PC-3 (cell line): ENCODE results near the gene CAMK2N2. TPM values are rescaled to one million over a fixed set of nuclear protein-coding genes. Genes with fewer than 3 reads are reported as not detected.

Source experiments
- ATAC-seq: fragments of 200-7000 bp; cut with Tn5 transposase; 2 replicates; pipeline ENCODE4 v1.9.1; 2020; ENCODE audit warnings: mild to moderate bottlenecking, moderate library complexity
- BruUV-seq: library from RNA; stranded (reverse); fragments of 400-500 nt; replicated peaks from 2 replicates; lab custom pipeline; 2021; lab: Mats Ljungman, UMichigan
- CTCF ChIA-PET: fragments of 300-600 bp; sonication (Branson Sonifier 250); formaldehyde crosslinking; loops from one replicate; lab custom pipeline; 2022; ENCODE audit warnings: antibody characterized with exemption; lab: Charles Lee
- POLR2A ChIA-PET: fragments of 300-600 bp; sonication (Branson Sonifier 250); formaldehyde crosslinking; loops from one replicate; lab custom pipeline; 2022; ENCODE audit warnings: antibody characterized with exemption; ENCODE audit not compliant: unreplicated experiment; lab: Charles Lee
- DNase-seq: peaks from one replicate; pipeline ENCODE4 v3.0.0-alpha.2; 2015
- H2AFZ ChIP-seq: fragments of 300-600 bp; sonication (generic); 2 replicates; pipeline ENCODE4 v1.6.0; 2016; ENCODE audit warnings: antibody characterized with exemption, low read length
- H3F3A ChIP-seq: fragments of 300-600 bp; sonication (generic); one replicate; pipeline ENCODE4 v1.6.0; 2017; ENCODE audit warnings: antibody characterized with exemption, low read length, control low read depth, mild to moderate bottlenecking; ENCODE audit not compliant: unreplicated experiment
- H3K27ac ChIP-seq: fragments of 300-600 bp; sonication (generic); 2 replicates; pipeline ENCODE4 v1.5.1; 2016; ENCODE audit warnings: mild to moderate bottlenecking, low read length
- H3K27me3 ChIP-seq: fragments of 300-600 bp; sonication (generic); 2 replicates; pipeline ENCODE4 v1.6.1; 2016; ENCODE audit warnings: low read length, mixed read lengths
- H3K36me3 ChIP-seq: fragments of 300-600 bp; sonication (generic); 2 replicates; pipeline ENCODE4 v1.6.1; 2016; ENCODE audit warnings: low read depth, mixed run types, low read length, mixed read lengths
- H3K4me1 ChIP-seq: fragments of 300-600 bp; sonication (generic); 2 replicates; pipeline ENCODE4 v1.5.1; 2016; ENCODE audit warnings: low read length; ENCODE audit not compliant: insufficient read depth
- H3K4me2 ChIP-seq: fragments of 300-600 bp; sonication (generic); 2 replicates; pipeline ENCODE4 v1.6.0; 2016; ENCODE audit warnings: low read length
- H3K4me3 ChIP-seq: fragments of 300-600 bp; sonication (generic); 2 replicates; pipeline ENCODE4 v1.5.1; 2016; ENCODE audit warnings: mild to moderate bottlenecking, low read length, mixed read lengths
- H3K79me2 ChIP-seq: fragments of 300-600 bp; sonication (generic); 2 replicates; pipeline ENCODE4 v1.6.1; 2017; ENCODE audit warnings: low read length, mixed read lengths
- H3K9ac ChIP-seq: fragments of 300-600 bp; sonication (generic); 2 replicates; pipeline ENCODE4 v1.6.0; 2016; ENCODE audit warnings: mild to moderate bottlenecking, low read length
- H3K9me2 ChIP-seq: fragments of 300-600 bp; sonication (generic); replicated peaks from 2 replicates; pipeline ENCODE4 v1.6.1; 2016; ENCODE audit warnings: mixed run types, low read length, mixed read lengths
- H3K9me3 ChIP-seq: fragments of 300-600 bp; sonication (generic); 2 replicates; pipeline ENCODE4 v1.6.1; 2016; ENCODE audit warnings: low read length, mixed read lengths
- H4K20me1 ChIP-seq: fragments of 300-600 bp; sonication (generic); 2 replicates; pipeline ENCODE4 v1.6.1; 2016; ENCODE audit warnings: low read length, mixed read lengths
- EZH2 ChIP-seq: fragments of 300-600 bp; sonication (generic); IDR thresholded peaks from one replicate; pipeline ENCODE4 v1.6.1; 2017; ENCODE audit warnings: antibody characterized with exemption, mild to moderate bottlenecking, low read length; ENCODE audit not compliant: unreplicated experiment
- EZH2phosphoT487 ChIP-seq: fragments of 300-600 bp; sonication (generic); IDR thresholded peaks from 2 replicates; pipeline ENCODE4 v1.6.1; 2018; ENCODE audit warnings: mild to moderate bottlenecking, antibody characterized with exemption, low read length, borderline replicate concordance
- intact Hi-C: fragments of 100-400 bp; cut with micrococcal nuclease; formaldehyde crosslinking; loops from 2 replicates; pipeline ENCODE4 v1.9.0; 2023
- total RNA-seq: library from RNA; depleted of rRNA; stranded (reverse); fragments of >200 nt; gene quantifications from 2 replicates; pipeline ENCODE4 v1.2.3, GENCODE V29; 2014
- TF ChIP-seq, protein P1 (sequence below): fragments of 300-600 bp; sonication (generic); conservative IDR thresholded peaks from 2 replicates; pipeline ENCODE4 v1.5.1; 2017; ENCODE audit warnings: antibody characterized with exemption, low read depth, mild to moderate bottlenecking, low read length

Gene CAMK2N2
- total RNA-seq, 1 experiment from 2014 or later, result 1.1 TPM

DNA sequence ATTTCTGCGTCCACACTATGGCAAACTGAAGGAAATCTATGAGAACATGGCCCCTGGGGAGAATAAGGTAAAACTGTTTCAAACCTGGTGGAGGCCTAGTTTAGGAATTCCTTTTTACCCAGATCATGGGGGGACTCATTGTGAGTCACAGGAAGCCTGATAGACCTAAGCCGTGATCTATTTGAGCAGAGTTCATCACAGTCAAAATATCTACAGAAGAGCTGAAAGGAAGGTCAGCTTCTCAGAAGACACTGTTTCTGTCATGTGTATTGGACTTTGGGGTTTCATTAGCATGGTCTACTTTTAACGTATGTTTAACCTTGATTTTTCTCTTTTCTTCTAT lies 39.0 kb upstream of the CAMK2N2 start:
- POLR2A ChIA-PET, result no interaction called here
- no TSS peak for BruUV-seq

DNA sequence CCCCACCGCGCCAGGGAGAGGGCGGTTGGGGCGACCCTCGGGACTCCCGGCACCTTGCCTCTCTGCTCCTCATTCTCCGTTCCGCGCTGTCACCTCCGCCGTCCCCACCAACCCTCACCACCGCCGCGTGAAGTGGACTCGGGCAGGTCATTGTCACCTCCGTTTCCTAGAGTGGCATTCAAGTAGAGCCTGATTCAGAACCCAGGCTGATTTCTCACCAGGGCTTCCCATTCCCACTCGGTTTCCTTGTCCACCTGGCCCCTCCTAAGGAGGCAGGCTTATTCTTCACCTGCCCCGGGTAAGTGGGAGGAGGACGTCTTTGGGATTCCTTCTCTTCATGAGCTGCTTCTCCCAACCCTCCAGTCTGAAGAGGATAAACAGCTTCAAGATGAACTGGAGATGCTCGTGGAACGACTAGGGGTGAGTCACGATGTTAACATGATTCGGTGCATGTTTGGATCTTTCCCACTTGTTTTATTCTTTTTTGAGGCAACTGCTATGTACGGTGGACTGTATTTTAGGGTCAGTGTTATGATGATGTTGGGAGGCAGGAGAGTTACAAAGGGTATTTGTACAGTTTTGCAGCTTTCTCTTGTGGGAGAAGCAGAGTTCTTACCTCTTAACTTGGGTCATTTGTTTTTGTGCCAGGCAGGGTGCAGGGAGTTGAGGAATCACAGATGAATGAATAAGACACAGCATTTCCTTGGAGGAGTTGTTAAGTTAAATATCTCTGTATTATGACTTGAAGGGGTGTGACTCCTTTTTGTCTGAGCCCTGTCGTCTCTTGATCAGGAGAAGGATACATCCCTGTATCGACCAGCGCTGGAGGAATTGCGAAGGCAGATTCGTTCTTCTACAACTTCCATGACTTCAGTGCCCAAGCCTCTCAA lies 38.4 kb upstream of the CAMK2N2 start:
- peaks cover 57% of the 10 kb centered on the region for H3K79me2 ChIP-seq
- H3K27me3 ChIP-seq, result no peaks in the 10 kb centered on the region
- no peaks in the 10 kb centered on the region for H3K9me2 ChIP-seq
- H3F3A ChIP-seq, result no peaks in the 10 kb centered on the region
- peak overlapping the region; percentile 100 for H3K4me3 ChIP-seq
- POLR2A ChIA-PET, result interaction anchor here (0.6 kb wide), 1 partner anchor 54 kb away, joined by 3 read pairs; no protein-coding TSS in a partner anchor
- intact Hi-C loops, result loop anchor here (1.0 to 2.0 kb wide), 4 partner anchors 15 to 125 kb away; partner anchors contain the start of genes ALG3, AP2M1, EEF1AKMT4 and EIF4G1
- H3K4me1 ChIP-seq, result peaks cover 20% of the 10 kb centered on the region
- H3K9ac ChIP-seq, result peak overlapping the region; percentile 98
- peaks cover 43% of the 10 kb centered on the region for H4K20me1 ChIP-seq
- H3K9me3 ChIP-seq, result no peaks in the 10 kb centered on the region
- peaks cover 44% of the 10 kb centered on the region for H3K36me3 ChIP-seq
- CTCF ChIA-PET, result interaction anchor here (0.8 kb wide), 1 partner anchor 72 kb away, joined by 3 read pairs; no protein-coding TSS in a partner anchor
- TSS peak; percentile 59 for BruUV-seq
- DNase-seq, result peak; percentile 50
- H3K27ac ChIP-seq, result peak overlapping the region; percentile 80
- peak overlapping the region; percentile 87 for H3K4me2 ChIP-seq
- TF ChIP-seq EZH2phosphoT487 (no peak), EZH2 (no peak)
- TF ChIP-seq, protein P1, sequence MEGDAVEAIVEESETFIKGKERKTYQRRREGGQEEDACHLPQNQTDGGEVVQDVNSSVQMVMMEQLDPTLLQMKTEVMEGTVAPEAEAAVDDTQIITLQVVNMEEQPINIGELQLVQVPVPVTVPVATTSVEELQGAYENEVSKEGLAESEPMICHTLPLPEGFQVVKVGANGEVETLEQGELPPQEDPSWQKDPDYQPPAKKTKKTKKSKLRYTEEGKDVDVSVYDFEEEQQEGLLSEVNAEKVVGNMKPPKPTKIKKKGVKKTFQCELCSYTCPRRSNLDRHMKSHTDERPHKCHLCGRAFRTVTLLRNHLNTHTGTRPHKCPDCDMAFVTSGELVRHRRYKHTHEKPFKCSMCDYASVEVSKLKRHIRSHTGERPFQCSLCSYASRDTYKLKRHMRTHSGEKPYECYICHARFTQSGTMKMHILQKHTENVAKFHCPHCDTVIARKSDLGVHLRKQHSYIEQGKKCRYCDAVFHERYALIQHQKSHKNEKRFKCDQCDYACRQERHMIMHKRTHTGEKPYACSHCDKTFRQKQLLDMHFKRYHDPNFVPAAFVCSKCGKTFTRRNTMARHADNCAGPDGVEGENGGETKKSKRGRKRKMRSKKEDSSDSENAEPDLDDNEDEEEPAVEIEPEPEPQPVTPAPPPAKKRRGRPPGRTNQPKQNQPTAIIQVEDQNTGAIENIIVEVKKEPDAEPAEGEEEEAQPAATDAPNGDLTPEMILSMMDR, result no peak
- H2AFZ ChIP-seq, result peak overlapping the region; percentile 44; the same call in 1 of the 2 replicates
- ATAC-seq, result peak; percentile 15

More for the DNA sequence above, 39.0 kb upstream of the CAMK2N2 start:
- no peaks in the 10 kb centered on the region for H3F3A ChIP-seq
- DNase-seq (peak; percentile 86), ATAC-seq (peak; percentile 26)
- no peaks in the 10 kb centered on the region for H3K9me2 ChIP-seq
- H3K9ac ChIP-seq, result peak overlapping the region; percentile 98
- no peaks in the 10 kb centered on the region for H3K9me3 ChIP-seq
- H3K4me2 ChIP-seq, result peak overlapping the region; percentile 87
- peaks cover 48% of the 10 kb centered on the region for H3K36me3 ChIP-seq
- no peak overlapping the region for H2AFZ ChIP-seq
- CTCF ChIA-PET, result no interaction called here
- TF ChIP-seq EZH2, result no peak
- TF ChIP-seq, protein P1, result no peak
- TF ChIP-seq EZH2phosphoT487, result no peak
- peaks cover 49% of the 10 kb centered on the region for H4K20me1 ChIP-seq
- H3K27ac ChIP-seq, result peak overlapping the region; percentile 80
- H3K27me3 ChIP-seq, result no peaks in the 10 kb centered on the region
- peaks cover 20% of the 10 kb centered on the region for H3K4me1 ChIP-seq
- intact Hi-C loops, result no loop called here
- H3K4me3 ChIP-seq, result peak overlapping the region; percentile 100
- H3K79me2 ChIP-seq, result peaks cover 60% of the 10 kb centered on the region
